H1 (cell line): ENCODE results near the gene SYNDIG1. TPM values are rescaled to one million over a fixed set of nuclear protein-coding genes. Genes with fewer than 3 reads are reported as not detected.

Experiments used
- SP1 ChIP-seq: IDR thresholded peaks from 2 replicates; pipeline ENCODE4 v1.6.1; 2011; ENCODE audit warnings: low read depth, low read length
- polyA plus RNA-seq, 7 experiments: library from polyadenylated mRNA; depleted of rRNA in 3 of 7; stranded (reverse) in 5 of 7; unstranded in 2 of 7; fragments of >200 nt in 5 of 7; fragments of 200-250 nt in 2 of 7; gene quantifications; 1 replicate in 5 of 7; 2 replicates in 1 of 7; 4 replicates in 1 of 7; pipeline versions ENCODE4 v1.2.1 to v1.2.3, GENCODE V29; 2011 to 2013; ENCODE audit warnings: missing spikeins in 2 of 7, mixed read lengths in 2 of 7
- total RNA-seq: library from RNA; stranded (reverse); fragmentation: NEBNext Ultra II Directional; extraction: Animal tissue kit (Norgen Biotek cat#: 25700); gene quantifications from 2 replicates; pipeline ENCODE4 v1.2.1, GENCODE V29; 2021
- TF ChIP-seq, protein P1 (sequence below): IDR thresholded peaks from 2 replicates; pipeline ENCODE4 v1.6.1; 2012; ENCODE audit warnings: low read length, inconsistent platforms

SYNDIG1 gene
- total and polyA plus RNA-seq, 2 of the 8 experiments (the other 6 are each of a cell fraction or from before 2014, with no cell fraction given) = 6.5 to 7.8 TPM

DNA sequence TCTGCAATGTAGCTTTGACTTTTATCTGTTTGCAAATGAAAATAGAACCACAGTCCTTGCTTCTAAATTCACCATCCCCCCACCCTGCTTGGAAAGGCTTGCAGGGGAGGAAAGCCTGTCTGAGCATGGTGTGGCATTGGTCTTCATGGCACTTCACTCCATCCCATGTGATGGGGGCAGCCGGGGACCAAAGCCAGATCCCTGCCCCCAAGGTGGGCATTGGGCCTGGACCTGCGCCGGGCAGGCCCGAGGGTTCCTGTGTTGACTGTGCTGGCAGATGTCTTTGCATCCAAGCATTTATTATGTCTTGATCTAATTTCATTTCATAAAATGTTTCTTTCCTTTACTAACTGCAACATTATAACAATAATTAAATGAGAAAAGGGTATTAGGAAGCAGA is 120.0 kb downstream of the SYNDIG1 start (continued):
- TF ChIP-seq, protein P1, sequence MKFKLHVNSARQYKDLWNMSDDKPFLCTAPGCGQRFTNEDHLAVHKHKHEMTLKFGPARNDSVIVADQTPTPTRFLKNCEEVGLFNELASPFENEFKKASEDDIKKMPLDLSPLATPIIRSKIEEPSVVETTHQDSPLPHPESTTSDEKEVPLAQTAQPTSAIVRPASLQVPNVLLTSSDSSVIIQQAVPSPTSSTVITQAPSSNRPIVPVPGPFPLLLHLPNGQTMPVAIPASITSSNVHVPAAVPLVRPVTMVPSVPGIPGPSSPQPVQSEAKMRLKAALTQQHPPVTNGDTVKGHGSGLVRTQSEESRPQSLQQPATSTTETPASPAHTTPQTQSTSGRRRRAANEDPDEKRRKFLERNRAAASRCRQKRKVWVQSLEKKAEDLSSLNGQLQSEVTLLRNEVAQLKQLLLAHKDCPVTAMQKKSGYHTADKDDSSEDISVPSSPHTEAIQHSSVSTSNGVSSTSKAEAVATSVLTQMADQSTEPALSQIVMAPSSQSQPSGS = no peak
- no peak for TF ChIP-seq SP1
